Testis (tissue), 3 donors: ENCODE results near the gene CD300H. TPM values are rescaled to one million over a fixed set of nuclear protein-coding genes. Genes with fewer than 3 reads are reported as not detected.
A peak's percentile ranks its signal among the peaks of the same experiment; 100 is the strongest.

Experiments used
- DNase-seq: peaks from one replicate; pipeline ENCODE4 v3.0.0-alpha.2; 2019
- H3K27ac ChIP-seq, 2 donors: fragments of 200-600 bp; sonication (generic); one replicate each; pipeline ENCODE4 v1.5.1; 2019
- H3K27me3 ChIP-seq: fragments of 200-600 bp; sonication (generic); one replicate; pipeline ENCODE4 v1.5.1; 2019
- H3K36me3 ChIP-seq: fragments of 200-600 bp; sonication (generic); one replicate; pipeline ENCODE4 v1.5.1; 2017; ENCODE audit warnings: low read depth; ENCODE audit errors: missing control alignments
- H3K4me1 ChIP-seq: fragments of 200-600 bp; sonication (generic); one replicate; pipeline ENCODE4 v1.5.1; 2019
- H3K4me3 ChIP-seq, 2 donors: fragments of 200-600 bp; sonication (generic); one replicate each; pipeline ENCODE4 v1.5.1; 2017 to 2019
- H3K9me3 ChIP-seq: fragments of 200-600 bp; sonication (generic); one replicate; pipeline ENCODE4 v1.5.1; 2017
- POLR2A ChIP-seq: fragments of 450-650 bp; IDR thresholded peaks from one replicate; pipeline ENCODE4 v1.6.1; 2017; ENCODE audit warnings: antibody characterized with exemption, mild to moderate bottlenecking, moderate library complexity
- WGBS, 2 donors: methylation state at CpG; one replicate each; pipeline ENCODE4 v1.1.5; 2018; 5-methylcytosine and 5-hydroxymethylcytosine counted together
- intact Hi-C: fragments of 100-400 bp; cut with DNase I; formaldehyde crosslinking; loops from one replicate; pipeline ENCODE4 v1.15.1; 2023; ENCODE audit warnings: low total_unique reads
- polyA plus RNA-seq: library from polyadenylated mRNA; stranded (reverse); fragments of 350-450 nt; fragmentation: Illumina TruSeq; extraction: RNeasy Lipid Tissue Mini Kit (QIAGEN cat#74804); gene quantifications from one replicate; pipeline ENCODE4 v1.2.3, GENCODE V29; 2014; ENCODE audit warnings: low read depth, low replicate concordance; ENCODE audit not compliant: insufficient read depth
- total RNA-seq, 2 donors: library from RNA; depleted of rRNA; stranded (reverse); fragments of >200 nt; gene quantifications; one replicate each; pipeline ENCODE4 v1.2.3, GENCODE V29; 2016
- TF ChIP-seq, protein P1 (sequence below), 3 experiments: fragments of 450-650 bp in 2 of 3; fragments of 200-600 bp in 1 of 3; sonication (generic) in 1 of 3; IDR thresholded peaks; one replicate each; pipeline ENCODE4 v1.5.1; 2016 to 2019; ENCODE audit warnings: antibody characterized with exemption in 3 of 3, mild to moderate bottlenecking in 2 of 3, moderate library complexity in 1 of 3

Gene CD300H
- total and polyA plus RNA-seq, 3 donors from 2014 or later = not detected

DNA sequence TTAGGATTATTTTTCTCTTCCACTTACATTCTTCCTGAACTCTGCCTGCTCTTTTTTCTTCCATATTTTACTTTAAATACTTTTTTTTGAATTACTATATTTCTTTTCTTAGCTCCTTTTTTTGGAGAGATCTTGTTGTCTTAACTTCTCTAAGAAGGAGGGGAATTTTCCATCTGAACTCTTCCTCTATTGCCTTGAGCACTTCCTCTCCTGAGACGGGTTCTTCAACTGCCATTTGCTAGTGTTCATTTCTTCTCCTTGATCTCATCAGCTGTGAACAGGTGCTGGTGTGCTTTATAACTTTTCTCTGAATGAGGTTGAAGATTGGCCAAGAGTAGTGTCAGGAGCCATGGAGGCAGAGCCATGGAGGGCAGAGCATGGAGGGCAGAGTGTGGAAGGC lies 39.9 kb upstream of the CD300H start:
- Histone ChIP-seq H3K27ac (no peak overlapping the region), H3K36me3 (no peaks in the 10 kb centered on the region), H3K4me3 (no peak overlapping the region), H3K9me3 (no peaks in the 10 kb centered on the region), H3K27me3 (no peaks in the 10 kb centered on the region), H3K4me1 (no peaks in the 10 kb centered on the region)
- intact Hi-C loops = no loop called here
- 74 to 79% methylated on average over 1 of the region's 1 CpG for WGBS, 2 donors
- DNase-seq = no peak
- TF ChIP-seq POLR2A = no peak
- TF ChIP-seq, protein P1, sequence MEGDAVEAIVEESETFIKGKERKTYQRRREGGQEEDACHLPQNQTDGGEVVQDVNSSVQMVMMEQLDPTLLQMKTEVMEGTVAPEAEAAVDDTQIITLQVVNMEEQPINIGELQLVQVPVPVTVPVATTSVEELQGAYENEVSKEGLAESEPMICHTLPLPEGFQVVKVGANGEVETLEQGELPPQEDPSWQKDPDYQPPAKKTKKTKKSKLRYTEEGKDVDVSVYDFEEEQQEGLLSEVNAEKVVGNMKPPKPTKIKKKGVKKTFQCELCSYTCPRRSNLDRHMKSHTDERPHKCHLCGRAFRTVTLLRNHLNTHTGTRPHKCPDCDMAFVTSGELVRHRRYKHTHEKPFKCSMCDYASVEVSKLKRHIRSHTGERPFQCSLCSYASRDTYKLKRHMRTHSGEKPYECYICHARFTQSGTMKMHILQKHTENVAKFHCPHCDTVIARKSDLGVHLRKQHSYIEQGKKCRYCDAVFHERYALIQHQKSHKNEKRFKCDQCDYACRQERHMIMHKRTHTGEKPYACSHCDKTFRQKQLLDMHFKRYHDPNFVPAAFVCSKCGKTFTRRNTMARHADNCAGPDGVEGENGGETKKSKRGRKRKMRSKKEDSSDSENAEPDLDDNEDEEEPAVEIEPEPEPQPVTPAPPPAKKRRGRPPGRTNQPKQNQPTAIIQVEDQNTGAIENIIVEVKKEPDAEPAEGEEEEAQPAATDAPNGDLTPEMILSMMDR (IDR thresholded peaks at IDR 0.05) = no peak

DNA sequence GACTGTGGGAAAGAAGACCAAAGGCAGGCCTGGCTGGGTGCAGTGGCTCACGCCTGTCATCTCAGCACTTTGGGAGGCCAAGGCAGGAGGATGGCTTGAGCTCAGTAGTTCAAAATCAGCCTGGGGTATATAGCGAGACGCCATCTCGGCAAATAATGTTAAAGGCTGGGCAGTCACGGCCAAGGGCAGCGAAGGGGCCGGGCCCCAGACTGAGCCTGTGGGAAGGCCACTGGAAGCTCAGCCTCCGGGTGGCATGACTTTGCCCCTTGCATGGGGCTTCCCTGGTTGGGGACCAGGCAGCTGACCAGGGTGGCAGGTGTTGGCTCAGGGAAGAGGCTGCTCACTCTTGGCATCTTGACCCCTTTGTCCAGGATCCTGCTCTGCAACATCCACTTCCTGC lies 38.7 kb upstream of the CD300H start:
- Histone ChIP-seq H3K27me3 (no peaks in the 10 kb centered on the region), H3K4me1 (no peaks in the 10 kb centered on the region)
- intact Hi-C loops = no loop called here

DNA sequence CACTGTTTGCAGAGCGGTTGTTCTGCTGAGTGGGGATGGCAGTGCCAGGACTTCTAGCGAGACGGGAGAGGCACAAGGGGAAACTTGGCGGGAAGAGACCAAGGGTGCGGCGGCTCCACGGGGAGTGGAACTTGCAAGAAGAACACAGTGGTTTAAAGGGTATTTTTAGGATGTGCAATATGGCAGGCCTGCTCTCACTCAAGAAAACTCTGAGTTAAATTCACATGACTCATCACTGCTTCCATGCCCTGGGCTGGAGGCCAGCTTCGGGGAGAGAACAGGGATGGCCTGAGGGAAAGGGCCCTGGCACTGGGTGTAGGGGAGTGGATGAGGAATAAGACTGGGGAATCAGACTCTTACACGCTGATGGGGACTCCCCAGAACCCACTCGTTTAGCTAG lies 38.1 kb upstream of the CD300H start:
- intact Hi-C loops = no loop called here
- H3K36me3 ChIP-seq = no peaks in the 10 kb centered on the region
- no peaks in the 10 kb centered on the region for H3K9me3 ChIP-seq
- H3K4me1 ChIP-seq = no peaks in the 10 kb centered on the region
- no peaks in the 10 kb centered on the region for H3K27me3 ChIP-seq
- TF ChIP-seq, protein P1 (IDR thresholded peaks at IDR 0.05) = no peak
- no peak for TF ChIP-seq POLR2A
- H3K27ac ChIP-seq = no peak overlapping the region
- peak; percentile 27 for DNase-seq
- WGBS, 2 donors = 53 to 66% methylated on average over 10 of the region's 10 CpGs
- H3K4me3 ChIP-seq = no peak overlapping the region

More for the DNA sequence above, 38.7 kb upstream of the CD300H start:
- TF ChIP-seq, protein P1 (IDR thresholded peaks at IDR 0.05) = no peak
- no peak for TF ChIP-seq POLR2A
- no peak for DNase-seq
- WGBS, 2 donors = 83 to 94% methylated on average over 8 of the region's 8 CpGs
- H3K4me3 ChIP-seq = no peak overlapping the region
- H3K9me3 ChIP-seq = no peaks in the 10 kb centered on the region
- no peak overlapping the region for H3K27ac ChIP-seq
- no peaks in the 10 kb centered on the region for H3K36me3 ChIP-seq

DNA sequence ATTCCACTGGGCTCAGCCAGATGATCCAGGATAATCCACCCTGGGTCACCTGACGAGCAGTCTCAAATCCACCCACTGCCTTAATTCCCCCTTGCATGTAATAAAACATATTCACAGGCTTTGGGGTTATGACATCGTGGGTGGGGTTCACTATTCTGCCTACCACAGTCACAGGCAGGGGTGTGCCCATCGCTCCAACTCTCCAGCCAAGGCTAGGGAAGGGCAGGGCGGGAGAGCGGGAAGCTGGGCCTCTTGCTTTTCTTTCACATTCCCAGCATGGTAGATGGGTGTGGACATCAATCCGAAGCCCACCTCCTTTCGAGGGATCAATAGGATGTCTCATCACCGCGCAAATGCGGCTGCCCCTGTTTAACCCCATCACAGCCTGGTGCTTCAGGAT lies 37.5 kb upstream of the CD300H start:
- no peak overlapping the region for H3K27ac ChIP-seq
- intact Hi-C loops = no loop called here

DNA sequence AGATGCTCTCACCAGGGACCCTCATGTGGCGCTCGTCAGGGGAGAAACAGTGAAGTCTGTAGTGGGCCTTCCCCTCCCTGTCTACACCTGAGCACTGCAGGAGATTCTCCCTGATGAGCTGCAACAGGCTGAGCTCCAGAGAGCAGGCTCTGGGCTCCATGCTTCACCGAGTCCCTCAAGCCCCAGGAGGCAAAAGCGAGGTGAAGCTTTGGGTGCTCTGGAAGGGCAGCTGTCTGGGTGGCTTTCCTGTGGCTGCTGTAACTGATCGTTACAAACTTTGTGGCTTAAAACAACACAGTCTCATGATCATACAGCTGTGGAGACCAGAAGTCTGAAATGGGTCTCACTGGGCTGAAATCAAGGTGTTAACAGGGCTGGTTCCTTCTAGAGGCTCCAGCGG lies 36.9 kb upstream of the CD300H start:
- Histone ChIP-seq H3K4me3 (no peak overlapping the region), H3K36me3 (no peaks in the 10 kb centered on the region), H3K9me3 (no peaks in the 10 kb centered on the region), H3K27me3 (no peaks in the 10 kb centered on the region), H3K4me1 (no peaks in the 10 kb centered on the region), H3K27ac (no peak overlapping the region)
- DNase-seq = no peak
- intact Hi-C loops = no loop called here
- no peak for TF ChIP-seq POLR2A
- TF ChIP-seq, protein P1 (IDR thresholded peaks at IDR 0.05) = no peak
- 88 to 93% methylated on average over 6 of the region's 6 CpGs for WGBS, 2 donors

More for the DNA sequence above, 37.5 kb upstream of the CD300H start:
- 74 to 83% methylated on average over 10 of the region's 10 CpGs for WGBS, 2 donors
- TF ChIP-seq, protein P1 (IDR thresholded peaks at IDR 0.05) = no peak
- TF ChIP-seq POLR2A = no peak
- Histone ChIP-seq H3K4me1 (no peaks in the 10 kb centered on the region), H3K4me3 (no peak overlapping the region), H3K36me3 (no peaks in the 10 kb centered on the region), H3K27me3 (no peaks in the 10 kb centered on the region), H3K9me3 (no peaks in the 10 kb centered on the region)
- no peak for DNase-seq
